IPS-20b (cell line): ENCODE results near the gene RFX1.

Experiments
- H3K27ac ChIP-seq: one replicate; pipeline ENCODE4 v1.5.1; 2013; ENCODE audit warnings: low read length
- H3K27me3 ChIP-seq: 2 replicates; pipeline ENCODE4 v1.6.1; 2013; ENCODE audit warnings: mild to moderate bottlenecking, low read length, inconsistent platforms; ENCODE audit not compliant: insufficient read depth
- H3K36me3 ChIP-seq: 2 replicates; pipeline ENCODE4 v1.6.1; 2013; ENCODE audit warnings: low read depth, mild to moderate bottlenecking, inconsistent platforms, low read length, moderate library complexity; ENCODE audit not compliant: insufficient read depth
- H3K4me1 ChIP-seq: 2 replicates; pipeline ENCODE4 v1.6.1; 2013; ENCODE audit warnings: mild to moderate bottlenecking, control low read depth, inconsistent platforms, low read length, moderate library complexity; ENCODE audit not compliant: insufficient read depth
- H3K4me3 ChIP-seq: 2 replicates; pipeline ENCODE4 v1.5.1; 2013; ENCODE audit warnings: mild to moderate bottlenecking, low read length, inconsistent platforms
- H3K9ac ChIP-seq: 2 replicates; pipeline ENCODE4 v1.6.1; 2013; ENCODE audit warnings: low read depth, mild to moderate bottlenecking, inconsistent platforms, low read length, moderate library complexity
- H3K9me3 ChIP-seq: 2 replicates; pipeline ENCODE4 v1.6.1; 2013; ENCODE audit warnings: mild to moderate bottlenecking, low read depth, low read length, inconsistent platforms; ENCODE audit not compliant: insufficient read depth

RFX1 gene

GRCh38 chr19:13992025-13992424 is 14.1 kb downstream of the RFX1 start:
- no peaks in the 10 kb centered on the region for H3K9me3 ChIP-seq
- no peak overlapping the region for H3K9ac ChIP-seq
- H3K27me3 ChIP-seq, result no peaks in the 10 kb centered on the region
- H3K36me3 ChIP-seq, result peaks cover 11% of the 10 kb centered on the region
- peaks cover 7% of the 10 kb centered on the region; the same call in 1 of the 2 replicates for H3K4me1 ChIP-seq
- no peak overlapping the region for H3K4me3 ChIP-seq
- no peak overlapping the region for H3K27ac ChIP-seq

- no peaks in the 10 kb centered on the region for H3K9me3 ChIP-seq
- H3K27me3 ChIP-seq, result no peaks in the 10 kb centered on the region
- H3K36me3 ChIP-seq, result peaks cover 11% of the 10 kb centered on the region
- H3K9ac ChIP-seq, result no peak overlapping the region
- no peak overlapping the region for H3K4me3 ChIP-seq
- H3K4me1 ChIP-seq, result peaks cover 24% of the 10 kb centered on the region
- H3K27ac ChIP-seq, result no peak overlapping the region
Measured at GRCh38 chr19:13990085-13990484, 16.0 kb downstream of the RFX1 start.

GRCh38 chr19:13989487-13989886 is 16.6 kb downstream of the RFX1 start:
- Histone ChIP-seq H3K27me3 (no peaks in the 10 kb centered on the region), H3K4me1 (peaks cover 24% of the 10 kb centered on the region), H3K27ac (no peak overlapping the region), H3K9ac (no peak overlapping the region), H3K4me3 (no peak overlapping the region), H3K9me3 (no peaks in the 10 kb centered on the region), H3K36me3 (peaks cover 11% of the 10 kb centered on the region)

GRCh38 chr19:13987101-13987890 is 18.8 kb downstream of the RFX1 start:
- Histone ChIP-seq H3K9me3 (no peaks in the 10 kb centered on the region), H3K9ac (peak overlapping the region; percentile 67; the same call in 1 of the 2 replicates), H3K4me3 (no peak overlapping the region; the same call in 1 of the 2 replicates), H3K27me3 (no peaks in the 10 kb centered on the region), H3K4me1 (peaks cover 24% of the 10 kb centered on the region), H3K27ac (no peak overlapping the region), H3K36me3 (peaks cover 3% of the 10 kb centered on the region; the same call in 1 of the 2 replicates)

GRCh38 chr19:13986348-13986904 is 19.7 kb downstream of the RFX1 start:
- peak overlapping the region; percentile 67 for H3K9ac ChIP-seq
- peak overlapping the region; percentile 34; the same call in 1 of the 2 replicates for H3K4me3 ChIP-seq
- H3K27me3 ChIP-seq, result no peaks in the 10 kb centered on the region
- H3K4me1 ChIP-seq, result peaks cover 24% of the 10 kb centered on the region
- peak overlapping the region; percentile 72 for H3K27ac ChIP-seq
- H3K9me3 ChIP-seq, result no peaks in the 10 kb centered on the region
- no peaks in the 10 kb centered on the region; the same call in 1 of the 2 replicates for H3K36me3 ChIP-seq

GRCh38 chr19:13985771-13986347 is 20.3 kb downstream of the RFX1 start:
- Histone ChIP-seq H3K4me1 (peaks cover 24% of the 10 kb centered on the region), H3K9ac (peak overlapping the region; percentile 67), H3K4me3 (peak overlapping the region; percentile 34; the same call in 1 of the 2 replicates)

GRCh38 chr19:13984875-13985741 is 21.0 kb downstream of the RFX1 start:
- peak overlapping the region; percentile 72 for H3K27ac ChIP-seq
- no peaks in the 10 kb centered on the region for H3K9me3 ChIP-seq
- peak overlapping the region; percentile 67; the same call in 1 of the 2 replicates for H3K9ac ChIP-seq
- H3K4me3 ChIP-seq, result no peak overlapping the region
- H3K27me3 ChIP-seq, result no peaks in the 10 kb centered on the region
- H3K36me3 ChIP-seq, result no peaks in the 10 kb centered on the region; the same call in 1 of the 2 replicates
- peaks cover 24% of the 10 kb centered on the region for H3K4me1 ChIP-seq

More at GRCh38 chr19:13985771-13986347, 20.3 kb downstream of the RFX1 start:
- Histone ChIP-seq H3K27ac (peak overlapping the region; percentile 72), H3K9me3 (no peaks in the 10 kb centered on the region), H3K36me3 (no peaks in the 10 kb centered on the region; the same call in 1 of the 2 replicates), H3K27me3 (no peaks in the 10 kb centered on the region)

GRCh38 chr19:13984186-13984585 is 21.9 kb downstream of the RFX1 start:
- H3K4me1 ChIP-seq, result peaks cover 28% of the 10 kb centered on the region
- no peaks in the 10 kb centered on the region; the same call in 1 of the 2 replicates for H3K36me3 ChIP-seq
- no peaks in the 10 kb centered on the region for H3K27me3 ChIP-seq
- no peak overlapping the region for H3K27ac ChIP-seq
- H3K4me3 ChIP-seq, result no peak overlapping the region
- no peak overlapping the region for H3K9ac ChIP-seq
- no peaks in the 10 kb centered on the region for H3K9me3 ChIP-seq

GRCh38 chr19:13983213-13983889 is 22.8 kb downstream of the RFX1 start:
- no peak overlapping the region for H3K4me3 ChIP-seq
- H3K36me3 ChIP-seq, result no peaks in the 10 kb centered on the region; the same call in 1 of the 2 replicates
- H3K4me1 ChIP-seq, result peaks cover 28% of the 10 kb centered on the region
- no peak overlapping the region for H3K27ac ChIP-seq
- H3K9me3 ChIP-seq, result no peaks in the 10 kb centered on the region
- no peak overlapping the region for H3K9ac ChIP-seq
- no peaks in the 10 kb centered on the region for H3K27me3 ChIP-seq

GRCh38 chr19:13982773-13983172 is 23.3 kb downstream of the RFX1 start:
- Histone ChIP-seq H3K9ac (no peak overlapping the region), H3K4me3 (no peak overlapping the region), H3K36me3 (no peaks in the 10 kb centered on the region), H3K4me1 (peaks cover 32% of the 10 kb centered on the region), H3K27me3 (no peaks in the 10 kb centered on the region), H3K27ac (no peak overlapping the region), H3K9me3 (no peaks in the 10 kb centered on the region)
